ENCODE measurements around the gene RUNX2.

GRCh38 chr6:45376310-45377042, 48.3 kb downstream of the RUNX2 start:
- TF ChIP-seq POLR2AphosphoS5 (IDR thresholded peaks at IDR 0.05): no peak
- TF ChIP-seq CTCF (IDR thresholded peaks at IDR 0.05): no peak
- no peak for TF ChIP-seq POLR2A (IDR thresholded peaks at IDR 0.05)

Data from breast epithelium (tissue), 3 donors.